GM18519 (cell line): Measurements from ENCODE around the gene MTX2.
"Not testable (repeated sequence)": the region's sequence is repeated elsewhere in the genome, so short reads cannot be mapped to it uniquely, and the experiment has no call there.

Experiments used
- ATAC-seq: cut with Tn5 transposase; IDR thresholded peaks from one replicate; pipeline ENCODE4 v1.9.1; 2021; ENCODE audit warnings: mild to moderate bottlenecking, moderate library complexity; ENCODE audit not compliant: unreplicated experiment, low FRiP score

The MTX2 gene

DNA sequence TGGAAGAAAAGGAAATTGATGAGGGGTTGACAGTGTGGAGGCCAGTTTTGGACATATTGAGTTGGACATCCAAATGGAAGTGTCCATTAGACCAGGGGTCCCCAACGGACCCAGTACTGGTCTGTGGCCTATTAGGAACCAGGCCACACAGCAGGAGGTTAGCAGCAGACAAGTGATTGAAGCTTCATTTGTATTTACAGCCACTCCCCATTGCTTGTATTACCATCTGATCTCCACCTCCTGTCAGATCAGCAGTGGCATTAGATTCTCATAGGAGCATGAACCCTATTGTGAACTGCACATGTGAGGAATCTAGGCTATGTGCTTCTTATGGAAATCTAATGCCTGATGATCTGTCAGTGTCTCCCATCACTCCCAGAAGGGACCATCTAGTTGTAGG, 99.1 kb downstream of the MTX2 start:
- ATAC-seq: no peak

GRCh38 chr2:176370467-176371171, 101.4 kb downstream of the MTX2 start:
- ATAC-seq: no peak

DNA sequence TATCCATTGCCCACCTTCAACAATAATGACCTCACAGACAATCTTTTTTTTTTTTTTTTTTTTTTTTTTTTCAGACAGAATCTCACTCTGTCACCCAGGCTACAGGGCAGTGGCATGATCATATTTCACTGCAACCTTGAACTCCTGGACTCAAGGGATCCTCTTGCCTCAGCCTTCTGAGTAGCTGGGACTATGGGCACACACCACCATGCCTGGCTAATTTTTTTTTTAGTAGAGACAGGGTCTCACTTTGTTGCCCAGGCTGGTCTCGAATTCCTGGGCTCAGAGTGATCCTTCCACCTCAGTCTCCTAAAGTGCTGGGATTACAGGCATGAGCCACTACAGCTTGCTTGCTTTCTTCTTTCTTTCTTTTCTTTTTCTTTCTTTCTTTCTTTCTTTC, 103.9 kb downstream of the MTX2 start:
- not testable (repeated sequence) for ATAC-seq

GRCh38 chr2:176378323-176378722, 109.1 kb downstream of the MTX2 start:
- ATAC-seq: no peak

GRCh38 chr2:176380341-176380740, 111.1 kb downstream of the MTX2 start:
- ATAC-seq: no peak

- ATAC-seq: no peak
These were observed 113.9 kb downstream of the MTX2 start for GRCh38 chr2:176383100-176383499.

DNA sequence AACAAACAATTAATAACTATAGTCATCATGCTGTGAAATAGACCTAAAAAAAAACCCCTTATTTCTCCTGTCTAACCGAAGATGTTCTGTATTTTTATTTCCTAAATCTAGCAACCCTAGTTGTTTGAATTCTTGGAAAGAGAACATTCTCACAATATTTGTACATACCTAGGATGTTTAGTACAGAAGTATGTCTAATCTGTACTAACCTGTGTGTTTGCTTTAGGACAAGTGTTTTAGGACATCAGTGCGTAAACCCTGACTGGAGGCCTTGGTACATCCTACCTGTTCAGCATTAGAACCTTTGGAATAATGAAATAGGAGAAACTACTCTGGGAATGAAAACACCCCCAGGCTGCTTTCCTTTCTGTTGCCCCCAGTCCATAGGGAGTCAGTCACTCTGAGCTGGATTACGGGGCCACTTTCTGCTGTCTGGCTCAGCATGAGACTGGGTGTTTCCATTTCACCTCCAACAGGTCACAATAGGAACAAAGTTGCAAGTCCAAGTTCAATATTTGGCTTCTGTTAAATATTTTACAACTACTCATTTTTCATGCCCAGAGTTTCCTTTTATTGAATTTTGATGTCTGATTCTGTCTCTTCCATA, 114.7 kb downstream of the MTX2 start:
- no peak for ATAC-seq

GRCh38 chr2:176385219-176385759, 116.0 kb downstream of the MTX2 start:
- ATAC-seq: no peak

DNA sequence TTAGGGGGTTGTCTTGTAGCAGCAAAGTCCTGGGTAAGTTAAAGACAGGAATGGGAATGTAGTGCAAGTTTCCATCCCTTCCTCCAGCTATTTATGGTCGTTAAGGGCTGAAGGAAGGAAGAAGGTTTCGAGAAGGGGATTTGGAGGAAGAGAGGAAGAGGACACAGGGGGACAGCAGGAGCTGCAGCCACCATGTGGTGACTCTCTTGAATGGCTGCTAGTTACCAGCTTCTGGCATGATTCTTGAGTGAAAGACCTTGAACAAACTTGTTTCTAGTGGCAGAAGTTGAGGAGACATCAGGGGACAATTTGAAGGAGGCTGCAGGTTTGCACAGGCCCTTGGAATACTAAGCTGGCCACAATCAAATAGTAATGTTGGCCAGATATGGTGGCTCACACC, 116.6 kb downstream of the MTX2 start:
- no peak for ATAC-seq
